ENCODE results near the gene ADAM15.

Gene ADAM15

GRCh38 chr1:155072531-155073289 lies 21.6 kb downstream of the ADAM15 start:
- Histone ChIP-seq H4K91ac (ENCODE audit: low read length) (no peak overlapping the region), H3K36me3 (ENCODE audit: control insufficient read depth in 1 of 2, insufficient read depth in 2 of 2, low read depth in 1 of 2, low read length in 2 of 2) (peaks cover 3 to 23% of the 10 kb centered on the region in 2 experiments), H3K79me1 (replicated peaks; ENCODE audit: low read length, poor library complexity, severe bottlenecking) (peaks cover 2% of the 10 kb centered on the region), H2BK120ac (ENCODE audit: low read depth, low read length) (no peak overlapping the region), H3K9ac (ENCODE audit: low read length) (no peak overlapping the region), H3K4me2 (ENCODE audit: low read length, poor library complexity, severe bottlenecking) (no peak overlapping the region), H3K27me3 (ENCODE audit: control insufficient read depth in 1 of 2, insufficient read depth in 1 of 2, low read length in 2 of 2) (peaks cover 17 to 54% of the 10 kb centered on the region in 2 experiments), H3K4me1 (ENCODE audit: control insufficient read depth, insufficient read depth, low read depth, low read length) (peaks cover 16% of the 10 kb centered on the region), H3K9me3 (ENCODE audit: control insufficient read depth, low read length) (no peaks in the 10 kb centered on the region), H3K27ac (ENCODE audit: low read length, poor library complexity, severe bottlenecking) (no peak overlapping the region), H2BK12ac (ENCODE audit: low read length in 2 of 2) (no peak overlapping the region), H3K18ac (ENCODE audit: low read depth in 1 of 2, low read length in 2 of 2) (no peak overlapping the region), H3K14ac (ENCODE audit: low read length in 2 of 2) (no peak overlapping the region), H3K4ac (ENCODE audit: low read depth in 1 of 2, low read length in 2 of 2) (no peak overlapping the region), H2BK5ac (ENCODE audit: low read depth, low read length, poor library complexity, severe bottlenecking) (no peak overlapping the region), H4K8ac (ENCODE audit: low read length) (no peak overlapping the region), H2BK15ac (ENCODE audit: low read depth, poor library complexity, severe bottlenecking) (no peak overlapping the region), H2AK5ac (ENCODE audit: low read length, severe bottlenecking) (no peak overlapping the region), H3K4me3 (ENCODE audit: insufficient read depth in 1 of 2, low read depth in 1 of 2, low read length in 2 of 2) (no peak overlapping the region), H3K23ac (ENCODE audit: low read length in 2 of 2) (no peak overlapping the region), H2AFZ (ENCODE audit: low read depth, low read length) (no peak overlapping the region)
- DNase-seq, result no peak
- 47% methylated on average over 6 of the region's 7 CpGs for WGBS

DNA sequence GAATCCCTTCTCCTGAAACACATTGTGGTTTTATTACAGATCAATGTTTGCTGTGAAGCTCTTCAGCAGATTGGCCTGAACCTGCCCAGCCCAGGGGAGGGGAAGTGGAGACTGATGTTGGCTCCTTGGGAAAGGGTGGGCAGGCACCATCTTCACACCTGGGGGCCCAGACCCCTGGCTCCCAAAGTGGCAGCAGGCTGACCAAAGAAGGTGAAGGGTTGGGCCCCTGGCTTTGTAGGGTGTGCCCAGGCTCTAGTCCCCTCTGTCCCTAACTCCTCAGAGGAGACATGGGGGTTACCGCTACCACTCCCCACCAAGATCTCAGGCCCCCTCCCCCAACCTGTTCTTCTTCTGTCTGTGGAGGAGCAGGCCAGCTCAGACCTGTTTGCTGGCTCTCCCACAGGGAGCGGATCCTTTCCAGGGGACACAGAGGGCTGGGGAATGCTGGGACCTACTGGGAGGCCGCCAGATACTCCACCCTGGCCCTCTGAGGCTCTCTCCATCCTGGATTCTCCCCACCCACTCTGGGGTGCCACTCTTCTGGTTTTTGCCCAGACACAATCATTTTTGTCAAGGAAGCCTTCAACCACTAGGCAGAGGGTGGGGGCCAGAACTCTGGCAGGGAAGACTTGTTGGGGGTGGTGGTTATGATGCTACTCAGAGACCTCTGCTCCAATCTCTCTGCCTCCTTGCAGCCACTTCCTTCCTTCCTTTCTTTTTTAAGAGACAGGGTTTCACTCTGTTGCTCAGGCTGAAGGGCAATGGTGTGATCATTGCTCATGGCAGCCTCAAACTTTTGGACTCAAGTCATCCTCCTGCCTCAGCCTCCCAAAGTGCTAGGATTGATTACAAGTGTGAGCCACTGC lies 22.5 kb downstream of the ADAM15 start:
- Histone ChIP-seq H3K27ac (ENCODE audit: low read length, poor library complexity, severe bottlenecking) (no peak overlapping the region), H2BK5ac (ENCODE audit: low read depth, low read length, poor library complexity, severe bottlenecking) (no peak overlapping the region), H2BK15ac (ENCODE audit: low read depth, poor library complexity, severe bottlenecking) (no peak overlapping the region), H4K91ac (ENCODE audit: low read length) (no peak overlapping the region), H3K23ac (ENCODE audit: low read length in 2 of 2) (no peak overlapping the region), H3K4me2 (ENCODE audit: low read length, poor library complexity, severe bottlenecking) (no peak overlapping the region), H3K27me3 (ENCODE audit: control insufficient read depth in 1 of 2, insufficient read depth in 1 of 2, low read length in 2 of 2) (peaks cover 20 to 58% of the 10 kb centered on the region in 2 experiments), H2BK12ac (ENCODE audit: low read length in 2 of 2) (no peak overlapping the region), H2BK120ac (ENCODE audit: low read depth, low read length) (no peak overlapping the region), H3K4me1 (ENCODE audit: control insufficient read depth, insufficient read depth, low read depth, low read length) (peaks cover 20% of the 10 kb centered on the region), H3K9ac (ENCODE audit: low read length) (no peak overlapping the region), H3K18ac (ENCODE audit: low read depth in 1 of 2, low read length in 2 of 2) (no peak overlapping the region), H3K79me1 (replicated peaks; ENCODE audit: low read length, poor library complexity, severe bottlenecking) (peaks cover 2% of the 10 kb centered on the region), H3K14ac (ENCODE audit: low read length in 2 of 2) (no peak overlapping the region), H2AFZ (ENCODE audit: low read depth, low read length) (no peak overlapping the region), H4K8ac (ENCODE audit: low read length) (no peak overlapping the region), H3K4me3 (ENCODE audit: insufficient read depth in 1 of 2, low read depth in 1 of 2, low read length in 2 of 2) (no peak overlapping the region), H3K36me3 (ENCODE audit: control insufficient read depth in 1 of 2, insufficient read depth in 2 of 2, low read depth in 1 of 2, low read length in 2 of 2) (peaks cover 2 to 15% of the 10 kb centered on the region in 2 experiments), H2AK5ac (ENCODE audit: low read length, severe bottlenecking) (no peak overlapping the region), H3K4ac (ENCODE audit: low read depth in 1 of 2, low read length in 2 of 2) (no peak overlapping the region), H3K9me3 (ENCODE audit: control insufficient read depth, low read length) (no peaks in the 10 kb centered on the region)
- WGBS, result 94% methylated on average over 2 of the region's 3 CpGs
- DNase-seq, result no peak

GRCh38 chr1:155075535-155075934 lies 24.4 kb downstream of the ADAM15 start:
- no peaks in the 10 kb centered on the region for H3K9me3 ChIP-seq (ENCODE audit: control insufficient read depth, low read length)
- no peak overlapping the region for H3K27ac ChIP-seq (ENCODE audit: low read length, poor library complexity, severe bottlenecking)
- no peak overlapping the region for H3K4ac ChIP-seq (ENCODE audit: low read depth in 1 of 2, low read length in 2 of 2)
- H3K4me1 ChIP-seq (ENCODE audit: control insufficient read depth, insufficient read depth, low read depth, low read length), result peaks cover 33% of the 10 kb centered on the region
- H3K18ac ChIP-seq (ENCODE audit: low read depth in 1 of 2, low read length in 2 of 2), result no peak overlapping the region
- no peak overlapping the region for H3K14ac ChIP-seq (ENCODE audit: low read length in 2 of 2)
- H3K27me3 ChIP-seq (ENCODE audit: control insufficient read depth in 1 of 2, insufficient read depth in 1 of 2, low read length in 2 of 2), result peaks cover 35 to 71% of the 10 kb centered on the region in 2 experiments
- H3K9ac ChIP-seq (ENCODE audit: low read length), result no peak overlapping the region
- no peak overlapping the region for H2BK12ac ChIP-seq (ENCODE audit: low read length in 2 of 2)
- no peak overlapping the region for H4K91ac ChIP-seq (ENCODE audit: low read length)
- WGBS, result 48% methylated on average over 2 of the region's 5 CpGs
- no peak overlapping the region for H3K4me2 ChIP-seq (ENCODE audit: low read length, poor library complexity, severe bottlenecking)
- no peak overlapping the region for H2BK120ac ChIP-seq (ENCODE audit: low read depth, low read length)
- no peaks in the 10 kb centered on the region for H3K36me3 ChIP-seq (ENCODE audit: control insufficient read depth in 1 of 2, insufficient read depth in 2 of 2, low read depth in 1 of 2, low read length in 2 of 2)
- H3K79me1 ChIP-seq (replicated peaks; ENCODE audit: low read length, poor library complexity, severe bottlenecking), result no peaks in the 10 kb centered on the region
- H2BK5ac ChIP-seq (ENCODE audit: low read depth, low read length, poor library complexity, severe bottlenecking), result no peak overlapping the region
- H3K4me3 ChIP-seq (ENCODE audit: insufficient read depth in 1 of 2, low read depth in 1 of 2, low read length in 2 of 2), result no peak overlapping the region
- H2AFZ ChIP-seq (ENCODE audit: low read depth, low read length), result no peak overlapping the region
- H4K8ac ChIP-seq (ENCODE audit: low read length), result no peak overlapping the region
- no peak overlapping the region for H2AK5ac ChIP-seq (ENCODE audit: low read length, severe bottlenecking)
- H3K23ac ChIP-seq (ENCODE audit: low read length in 2 of 2), result no peak overlapping the region
- no peak overlapping the region for H2BK15ac ChIP-seq (ENCODE audit: low read depth, poor library complexity, severe bottlenecking)
- DNase-seq, result no peak

- no peak overlapping the region for H3K4me3 ChIP-seq (ENCODE audit: insufficient read depth in 1 of 2, low read depth in 1 of 2, low read length in 2 of 2)
- H2BK120ac ChIP-seq (ENCODE audit: low read depth, low read length), result no peak overlapping the region
- peaks cover 43 to 74% of the 10 kb centered on the region in 2 experiments for H3K27me3 ChIP-seq (ENCODE audit: control insufficient read depth in 1 of 2, insufficient read depth in 1 of 2, low read length in 2 of 2)
- peaks cover 32% of the 10 kb centered on the region for H3K4me1 ChIP-seq (ENCODE audit: control insufficient read depth, insufficient read depth, low read depth, low read length)
- no peak overlapping the region for H3K18ac ChIP-seq (ENCODE audit: low read depth in 1 of 2, low read length in 2 of 2)
- no peak overlapping the region for H2AFZ ChIP-seq (ENCODE audit: low read depth, low read length)
- H3K9me3 ChIP-seq (ENCODE audit: control insufficient read depth, low read length), result no peaks in the 10 kb centered on the region
- H2BK15ac ChIP-seq (ENCODE audit: low read depth, poor library complexity, severe bottlenecking), result no peak overlapping the region
- 78% methylated on average over 1 of the region's 1 CpG for WGBS
- no peak overlapping the region for H2BK5ac ChIP-seq (ENCODE audit: low read depth, low read length, poor library complexity, severe bottlenecking)
- H4K91ac ChIP-seq (ENCODE audit: low read length), result no peak overlapping the region
- no peak overlapping the region for H4K8ac ChIP-seq (ENCODE audit: low read length)
- no peak overlapping the region for H3K9ac ChIP-seq (ENCODE audit: low read length)
- no peak overlapping the region for H3K14ac ChIP-seq (ENCODE audit: low read length in 2 of 2)
- H2BK12ac ChIP-seq (ENCODE audit: low read length in 2 of 2), result no peak overlapping the region
- no peak for DNase-seq
- H3K23ac ChIP-seq (ENCODE audit: low read length in 2 of 2), result no peak overlapping the region
- H3K27ac ChIP-seq (ENCODE audit: low read length, poor library complexity, severe bottlenecking), result no peak overlapping the region
- no peaks in the 10 kb centered on the region for H3K36me3 ChIP-seq (ENCODE audit: control insufficient read depth in 1 of 2, insufficient read depth in 2 of 2, low read depth in 1 of 2, low read length in 2 of 2)
- H3K4ac ChIP-seq (ENCODE audit: low read depth in 1 of 2, low read length in 2 of 2), result no peak overlapping the region
- no peaks in the 10 kb centered on the region for H3K79me1 ChIP-seq (replicated peaks; ENCODE audit: low read length, poor library complexity, severe bottlenecking)
- H3K4me2 ChIP-seq (ENCODE audit: low read length, poor library complexity, severe bottlenecking), result no peak overlapping the region
- H2AK5ac ChIP-seq (ENCODE audit: low read length, severe bottlenecking), result no peak overlapping the region
Measured at GRCh38 chr1:155076371-155076770, 25.3 kb downstream of the ADAM15 start.
